ENCODE data around the gene MINDY4. TPM values are rescaled to one million over a fixed set of nuclear protein-coding genes. Genes with fewer than 3 reads are reported as not detected.

The MINDY4 gene
- polyA plus RNA-seq, 3 donors = 0.15 to 0.17 TPM; not detected in 1

Other genes starting within 250 kb of the MINDY4 start
- gene GARS1, start 176.5 kb upstream of the MINDY4 start, polyA plus RNA-seq = 10 to 100 TPM; 46.0 to 68.4 (median 48.6) TPM
- gene CRHR2, start 89.0 kb upstream of the MINDY4 start, polyA plus RNA-seq = not detected
- gene INMT, start 19.3 kb upstream of the MINDY4 start, polyA plus RNA-seq = not detected
- gene AQP1, start 140.4 kb downstream of the MINDY4 start, polyA plus RNA-seq = under 1 TPM in 1 of 3 donors, not detected in 2; 0.03 TPM
- not detected for gene GHRHR, start 192.5 kb downstream of the MINDY4 start, polyA plus RNA-seq